ENCODE measurements around the gene MAPKAP1. TPM values are rescaled to one million over a fixed set of nuclear protein-coding genes. Genes with fewer than 3 reads are reported as not detected.

MAPKAP1 gene
- total RNA-seq = 10 to 100 TPM; 55.6 to 58.4 TPM
- 10 to 100 TPM; 32.2 to 56.5 TPM for polyA plus RNA-seq
- long read RNA-seq, donor 1, partial matches to known transcripts = 8 of 32 reads
- long read RNA-seq, donor 1, other reads (novel, unspliced or antisense) = 18 of 32 reads
- long read RNA-seq, donor 2, transcript MAPKAP1-201 (12 exons, 3,395 nt) = major isoform, 15 of 43 reads
- long read RNA-seq, donor 2, partial matches to known transcripts = 8 of 43 reads
- long read RNA-seq, donor 2, other reads (novel, unspliced or antisense) = 12 of 43 reads

DNA sequence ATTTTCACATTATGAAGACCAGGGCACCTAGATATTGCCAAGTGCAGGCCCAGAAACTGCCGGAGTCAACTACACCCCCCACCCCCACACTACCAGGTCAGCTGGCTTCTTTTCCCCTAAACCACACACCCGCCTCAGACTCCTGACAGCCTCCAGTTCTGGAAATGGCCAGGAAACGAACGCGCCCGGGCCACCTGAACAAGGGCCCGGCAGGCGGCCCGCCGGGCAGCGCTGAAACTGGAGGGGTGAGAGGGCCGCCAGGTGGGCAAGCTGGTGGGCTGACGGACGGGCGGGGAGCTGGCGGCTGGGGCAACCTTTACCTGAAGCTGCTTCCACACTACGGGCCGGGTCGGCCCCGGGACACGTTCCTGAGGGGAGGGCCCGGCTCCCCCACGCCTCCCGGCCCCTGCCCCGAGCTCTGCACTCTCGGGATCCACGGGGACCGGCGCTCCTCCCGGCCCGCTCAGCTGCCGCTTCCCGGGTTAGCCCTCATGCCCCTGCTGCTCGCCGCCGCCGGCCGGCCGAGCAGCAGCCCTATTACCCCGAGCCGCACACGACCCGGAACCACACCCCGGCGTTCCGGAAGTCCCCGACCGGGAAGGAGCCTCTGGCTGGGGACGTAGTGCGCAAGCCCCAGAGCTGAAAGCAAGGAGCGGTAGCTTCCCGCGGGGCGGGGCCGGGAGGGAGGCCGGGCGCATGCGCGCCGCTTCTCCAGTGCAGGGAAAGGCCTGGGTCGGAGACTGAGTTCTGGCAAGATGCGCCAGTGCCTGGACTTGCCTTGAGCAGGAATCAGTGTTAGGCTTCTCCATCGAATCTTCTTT is at the start of gene MAPKAP1:
Gene MAPKAP1, minus strand, starts transcription at position 558 of the 821 bp plus-strand sequence. CDS start 34,634 bp downstream, outside the sequence.
- DNase-seq (peak; percentile 99), ATAC-seq (ENCODE audit: low FRiP score) (peak; percentile 99)
- Histone ChIP-seq H3K4me3 (ENCODE audit: low read length in 2 of 2) (peak within 1 kb of the TSS; percentile 91 to 93), H3K27ac (ENCODE audit: low read depth in 1 of 2, low read length in 2 of 2) (peak within 1 kb of the TSS; percentile 59 to 65), H3K36me3 (ENCODE audit: control insufficient read depth in 1 of 2, insufficient read depth in 2 of 2, low read length in 1 of 2) (no peaks in the 10 kb centered on the region), H3K4me1 (ENCODE audit: control insufficient read depth in 1 of 2, insufficient read depth in 2 of 2, low read length in 2 of 2) (peaks cover 6 to 9% of the 10 kb centered on the region in 2 donors), H3K27me3 (ENCODE audit: control insufficient read depth in 1 of 2, insufficient read depth in 2 of 2, low read length in 1 of 2) (peaks cover 0 to under 1% of the 10 kb centered on the region in 2 donors), H3K9me3 (ENCODE audit: control insufficient read depth, low read length) (no peaks in the 10 kb centered on the region)
- intact Hi-C loops (cut with DNase I) = loop anchor here (5.0 kb wide), 1 partner anchor 40 kb away; the partner anchor contains the start of gene PBX3 (in 2 of the 2)
- WGBS, 2 donors = 1% methylated on average over 63 of the region's 63 CpGs

GRCh38 chr9:125756518-125756917 is 49.5 kb upstream of the MAPKAP1 start:
- H3K4me3 ChIP-seq (ENCODE audit: low read length in 2 of 2) = no peak overlapping the region
- ATAC-seq (ENCODE audit: low FRiP score) (no peak), DNase-seq (no peak)
- intact Hi-C loops (cut with DNase I) = no loop called here
- H3K27ac ChIP-seq (ENCODE audit: low read depth in 1 of 2, low read length in 2 of 2) = no peak overlapping the region
- no peaks in the 10 kb centered on the region for H3K9me3 ChIP-seq (ENCODE audit: control insufficient read depth, low read length)
- no peaks in the 10 kb centered on the region for H3K36me3 ChIP-seq (ENCODE audit: control insufficient read depth in 1 of 2, insufficient read depth in 2 of 2, low read length in 1 of 2)
- 95% methylated on average over 4 of the region's 4 CpGs for WGBS, 2 donors
- no peaks in the 10 kb centered on the region for H3K27me3 ChIP-seq (ENCODE audit: control insufficient read depth in 1 of 2, insufficient read depth in 2 of 2, low read length in 1 of 2)
- H3K4me1 ChIP-seq (ENCODE audit: control insufficient read depth in 1 of 2, insufficient read depth in 2 of 2, low read length in 2 of 2) = no peaks in the 10 kb centered on the region

DNA sequence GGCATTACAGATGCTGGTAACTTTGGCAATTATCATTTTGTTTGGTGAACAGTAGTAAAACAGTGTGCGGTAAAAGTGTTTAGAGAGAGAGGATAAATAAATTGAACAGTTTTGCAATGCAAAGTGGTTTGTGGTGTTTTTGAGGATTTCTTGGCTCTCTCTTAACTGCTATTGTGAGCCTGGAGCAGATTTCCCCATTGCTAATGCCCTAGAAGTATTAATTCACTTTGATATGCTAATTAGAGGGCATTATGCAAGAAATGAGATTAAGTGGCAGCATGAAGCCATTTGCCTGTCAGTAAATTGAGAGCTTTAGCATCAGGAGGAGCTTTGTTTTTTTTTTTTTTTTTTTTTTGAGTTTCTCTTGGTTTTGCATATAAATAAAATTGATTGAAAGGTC is 48.3 kb upstream of the MAPKAP1 start:
- H3K36me3 ChIP-seq (ENCODE audit: control insufficient read depth in 1 of 2, insufficient read depth in 2 of 2, low read length in 1 of 2) = no peaks in the 10 kb centered on the region
- H3K27ac ChIP-seq (ENCODE audit: low read depth in 1 of 2, low read length in 2 of 2) = no peak overlapping the region
- no peaks in the 10 kb centered on the region for H3K4me1 ChIP-seq (ENCODE audit: control insufficient read depth in 1 of 2, insufficient read depth in 2 of 2, low read length in 2 of 2)
- WGBS, 2 donors = 97 to 98% methylated on average over 1 of the region's 1 CpG
- H3K9me3 ChIP-seq (ENCODE audit: control insufficient read depth, low read length) = no peaks in the 10 kb centered on the region
- ATAC-seq (ENCODE audit: low FRiP score) (no peak), DNase-seq (no peak)
- no peak overlapping the region for H3K4me3 ChIP-seq (ENCODE audit: low read length in 2 of 2)
- H3K27me3 ChIP-seq (ENCODE audit: control insufficient read depth in 1 of 2, insufficient read depth in 2 of 2, low read length in 1 of 2) = no peaks in the 10 kb centered on the region
- intact Hi-C loops (cut with DNase I) = no loop called here

DNA sequence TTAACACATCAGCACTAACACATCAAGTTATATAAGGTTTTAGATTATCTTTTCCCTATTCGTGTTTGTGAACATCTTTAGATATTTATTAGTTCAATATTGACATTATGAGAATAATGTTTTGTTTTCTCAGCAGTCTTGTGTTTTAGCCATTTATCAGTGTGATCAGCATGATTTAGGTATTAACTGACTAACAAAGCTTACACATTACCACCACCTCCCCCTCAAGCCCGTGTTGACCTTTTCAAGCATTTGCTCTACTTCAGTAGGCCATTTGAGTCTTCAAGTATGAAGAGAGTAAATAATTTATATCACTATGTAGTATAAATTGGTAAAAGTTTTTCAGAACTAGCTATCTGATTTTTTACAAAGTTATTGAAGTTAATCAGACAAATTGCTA is 47.1 kb upstream of the MAPKAP1 start:
- H3K27ac ChIP-seq (ENCODE audit: low read depth in 1 of 2, low read length in 2 of 2) = no peak overlapping the region
- WGBS, 2 donors = 80 to 82% methylated on average over 2 of the region's 2 CpGs

GRCh38 chr9:125752070-125752628 is 45.1 kb upstream of the MAPKAP1 start:
- Histone ChIP-seq H3K36me3 (ENCODE audit: control insufficient read depth in 1 of 2, insufficient read depth in 2 of 2, low read length in 1 of 2) (no peaks in the 10 kb centered on the region), H3K27me3 (ENCODE audit: control insufficient read depth in 1 of 2, insufficient read depth in 2 of 2, low read length in 1 of 2) (no peaks in the 10 kb centered on the region), H3K9me3 (ENCODE audit: control insufficient read depth, low read length) (no peaks in the 10 kb centered on the region), H3K27ac (ENCODE audit: low read depth in 1 of 2, low read length in 2 of 2) (no peak overlapping the region), H3K4me1 (ENCODE audit: control insufficient read depth in 1 of 2, insufficient read depth in 2 of 2, low read length in 2 of 2) (no peaks in the 10 kb centered on the region), H3K4me3 (ENCODE audit: low read length in 2 of 2) (no peak overlapping the region)
- intact Hi-C loops (cut with DNase I) = no loop called here
- DNase-seq (no peak), ATAC-seq (ENCODE audit: low FRiP score) (no peak)
- WGBS, 2 donors = 85 to 90% methylated on average over 3 of the region's 3 CpGs

More for the DNA sequence above, 47.1 kb upstream of the MAPKAP1 start:
- Histone ChIP-seq H3K36me3 (ENCODE audit: control insufficient read depth in 1 of 2, insufficient read depth in 2 of 2, low read length in 1 of 2) (no peaks in the 10 kb centered on the region), H3K9me3 (ENCODE audit: control insufficient read depth, low read length) (no peaks in the 10 kb centered on the region), H3K27me3 (ENCODE audit: control insufficient read depth in 1 of 2, insufficient read depth in 2 of 2, low read length in 1 of 2) (no peaks in the 10 kb centered on the region), H3K4me3 (ENCODE audit: low read length in 2 of 2) (no peak overlapping the region), H3K4me1 (ENCODE audit: control insufficient read depth in 1 of 2, insufficient read depth in 2 of 2, low read length in 2 of 2) (no peaks in the 10 kb centered on the region)
- intact Hi-C loops (cut with DNase I) = no loop called here
- DNase-seq (no peak), ATAC-seq (ENCODE audit: low FRiP score) (no peak)

GRCh38 chr9:125750627-125751011 is 43.6 kb upstream of the MAPKAP1 start:
- no peak overlapping the region for H3K27ac ChIP-seq (ENCODE audit: low read depth in 1 of 2, low read length in 2 of 2)
- DNase-seq = no peak
- H3K36me3 ChIP-seq (ENCODE audit: control insufficient read depth in 1 of 2, insufficient read depth in 2 of 2, low read length in 1 of 2) = no peaks in the 10 kb centered on the region
- no peaks in the 10 kb centered on the region for H3K4me1 ChIP-seq (ENCODE audit: control insufficient read depth in 1 of 2, insufficient read depth in 2 of 2, low read length in 2 of 2)
- no peaks in the 10 kb centered on the region for H3K27me3 ChIP-seq (ENCODE audit: control insufficient read depth in 1 of 2, insufficient read depth in 2 of 2, low read length in 1 of 2)
- intact Hi-C loops (cut with DNase I) = no loop called here
- H3K4me3 ChIP-seq (ENCODE audit: low read length in 2 of 2) = no peak overlapping the region
- WGBS, 2 donors = 93 to 94% methylated on average over 6 of the region's 6 CpGs
- ATAC-seq (ENCODE audit: low FRiP score) = no peak
- H3K9me3 ChIP-seq (ENCODE audit: control insufficient read depth, low read length) = no peaks in the 10 kb centered on the region

DNA sequence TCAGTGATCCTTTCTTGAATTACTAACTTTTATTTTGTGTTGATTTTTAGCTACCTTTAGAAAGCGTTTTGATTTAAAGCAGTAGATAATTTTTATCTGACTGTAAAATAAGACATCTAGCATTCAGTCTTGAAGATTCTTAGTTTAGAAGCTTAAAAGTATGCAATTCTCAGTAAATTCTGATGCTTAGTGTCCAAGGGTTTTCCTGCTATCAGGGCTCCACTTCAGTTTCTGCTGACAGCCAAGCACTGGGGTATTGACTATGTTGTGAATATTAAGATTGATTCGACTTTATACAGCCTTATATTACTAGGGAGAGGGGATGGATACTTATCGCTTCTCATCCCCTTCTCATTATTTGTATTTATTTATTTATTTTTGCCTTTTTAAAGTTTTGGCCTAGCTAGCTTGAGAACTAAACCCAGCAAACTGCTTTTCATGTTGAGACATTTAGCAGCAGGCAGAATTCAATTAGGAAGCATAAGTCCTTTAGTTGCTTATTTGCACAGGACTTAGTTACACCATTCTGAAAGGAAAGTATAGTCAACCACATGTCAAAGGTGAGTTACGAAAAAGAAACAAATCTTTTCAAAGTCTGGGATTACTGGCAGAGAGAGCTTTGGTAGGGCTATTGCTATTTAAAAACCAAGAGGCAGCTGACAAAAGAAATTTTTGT is 43.1 kb upstream of the MAPKAP1 start:
- Histone ChIP-seq H3K36me3 (ENCODE audit: control insufficient read depth in 1 of 2, insufficient read depth in 2 of 2, low read length in 1 of 2) (no peaks in the 10 kb centered on the region), H3K9me3 (ENCODE audit: control insufficient read depth, low read length) (no peaks in the 10 kb centered on the region), H3K27ac (ENCODE audit: low read depth in 1 of 2, low read length in 2 of 2) (no peak overlapping the region), H3K4me1 (ENCODE audit: control insufficient read depth in 1 of 2, insufficient read depth in 2 of 2, low read length in 2 of 2) (no peaks in the 10 kb centered on the region), H3K27me3 (ENCODE audit: control insufficient read depth in 1 of 2, insufficient read depth in 2 of 2, low read length in 1 of 2) (no peaks in the 10 kb centered on the region), H3K4me3 (ENCODE audit: low read length in 2 of 2) (no peak overlapping the region)
- 86 to 87% methylated on average over 4 of the region's 4 CpGs for WGBS, 2 donors
- ATAC-seq (ENCODE audit: low FRiP score) (no peak), DNase-seq (no peak)
- intact Hi-C loops (cut with DNase I) = loop anchor here (5.0 kb wide), 3 partner anchors 43 to 978 kb away; partner anchors contain the start of genes MAPKAP1 (in 2 of the 2) and NR6A1 (in 1 of the 2)

DNA sequence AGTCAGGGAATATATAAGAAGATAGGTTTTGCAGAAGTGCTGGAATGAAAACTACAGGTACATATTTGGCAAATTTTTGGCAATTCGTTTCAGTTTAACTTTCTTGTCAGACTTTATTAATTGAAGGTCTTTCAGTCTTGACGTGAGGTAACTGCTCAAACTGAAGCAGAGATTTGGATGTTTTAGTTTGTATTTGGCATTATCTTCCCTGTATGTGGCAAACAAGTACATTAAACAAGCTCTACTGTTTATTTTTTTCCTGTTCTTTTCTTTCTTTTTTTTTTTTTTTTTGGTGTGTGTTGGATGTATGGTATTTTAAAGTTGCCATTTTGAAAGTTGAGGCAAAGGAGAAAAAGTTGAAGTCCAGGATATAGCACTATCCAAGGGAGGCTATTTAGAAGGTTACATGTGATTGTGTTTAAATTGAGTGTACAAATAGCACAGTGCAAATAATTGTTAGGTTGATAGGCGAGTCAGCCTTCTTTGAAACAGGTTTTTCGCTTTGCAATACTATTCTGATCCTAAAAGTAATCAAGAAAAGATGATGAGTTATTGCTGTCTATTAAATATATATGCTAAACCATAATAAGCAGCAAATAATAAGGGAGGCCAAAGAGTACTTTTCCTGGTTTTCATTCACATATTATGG is 42.4 kb upstream of the MAPKAP1 start:
- no peak for ATAC-seq (ENCODE audit: low FRiP score)
- no peak overlapping the region for H3K4me3 ChIP-seq (ENCODE audit: low read length in 2 of 2)
- DNase-seq = no peak
- H3K9me3 ChIP-seq (ENCODE audit: control insufficient read depth, low read length) = no peaks in the 10 kb centered on the region
- no peaks in the 10 kb centered on the region for H3K4me1 ChIP-seq (ENCODE audit: control insufficient read depth in 1 of 2, insufficient read depth in 2 of 2, low read length in 2 of 2)
- no peaks in the 10 kb centered on the region for H3K36me3 ChIP-seq (ENCODE audit: control insufficient read depth in 1 of 2, insufficient read depth in 2 of 2, low read length in 1 of 2)
- no peaks in the 10 kb centered on the region for H3K27me3 ChIP-seq (ENCODE audit: control insufficient read depth in 1 of 2, insufficient read depth in 2 of 2, low read length in 1 of 2)
- H3K27ac ChIP-seq (ENCODE audit: low read depth in 1 of 2, low read length in 2 of 2) = no peak overlapping the region
- 77 to 81% methylated on average over 4 of the region's 4 CpGs for WGBS, 2 donors
- intact Hi-C loops (cut with DNase I) = loop anchor here (5.0 kb wide), 3 partner anchors 42 to 977 kb away; partner anchors contain the start of genes MAPKAP1 (in 2 of the 2) and NR6A1 (in 1 of the 2)

All from aorta (tissue), 5 donors.